HCT116 (cell line): ENCODE results near the gene TSPAN14. TPM values are rescaled to one million over a fixed set of nuclear protein-coding genes. Genes with fewer than 3 reads are reported as not detected.
A peak's percentile ranks its signal among the peaks of the same experiment; 100 is the strongest.
"Not testable (repeated sequence)": the region's sequence is repeated elsewhere in the genome, so short reads cannot be mapped to it uniquely, and the experiment has no call there.

Experiments used
- ATAC-seq: fragments of 200-7000 bp; cut with Tn5 transposase; 2 replicates; pipeline ENCODE4 v1.9.1; 2020; ENCODE audit warnings: mild to moderate bottlenecking, moderate library complexity
- BruUV-seq: library from RNA; stranded (reverse); fragments of 400-500 nt; replicated peaks from 2 replicates; lab custom pipeline; 2021; lab: Mats Ljungman, UMichigan
- CTCF ChIA-PET: fragments of 300-600 bp; sonication (Branson Sonifier 250); formaldehyde crosslinking; loops from one replicate; lab custom pipeline; 2021; ENCODE audit warnings: antibody characterized with exemption; lab: Charles Lee
- POLR2A ChIA-PET: fragments of 300-600, 350-600 bp; sonication (Branson Sonifier 250); formaldehyde crosslinking; loops from one replicate; lab custom pipeline; 2021; ENCODE audit warnings: antibody characterized with exemption; lab: Charles Lee
- RAD21 ChIA-PET, 2 experiments: fragments of 300-600 bp; sonication (Branson Sonifier 250); formaldehyde crosslinking; loops; one replicate each; lab custom pipeline; 2023; ENCODE audit warnings: low total read pairs in 2 of 2; ENCODE audit not compliant: uncharacterized antibody in 2 of 2, unreplicated experiment in 2 of 2, low non-redundant PET in 1 of 2; lab: Charles Lee
- DNase-seq: peaks from one replicate; pipeline ENCODE4 v3.0.0-alpha.2; 2010; ENCODE audit warnings: low read depth, low spot score
- H2AFZ ChIP-seq: fragments of 200-600 bp; shearing (Covaris generic), sonication (generic); 2 replicates; pipeline ENCODE4 v1.6.1; 2017; ENCODE audit warnings: low read depth, mixed run types, mixed read lengths, antibody characterized with exemption, low read length; ENCODE audit not compliant: poor library complexity, severe bottlenecking
- H3K27ac ChIP-seq: 2 replicates; pipeline ENCODE4 v1.5.1; 2012; ENCODE audit warnings: low read depth, low read length
- H3K27me3 ChIP-seq: fragments of 200-600 bp; sonication (generic); 2 replicates; pipeline ENCODE4 v1.6.1; 2016; ENCODE audit warnings: mixed run types, low read length, mixed read lengths; ENCODE audit not compliant: insufficient read depth
- H3K36me3 ChIP-seq, 2 experiments: fragments of 200-500 bp in 1 of 2; fragments of 200-600 bp in 1 of 2; sonication (Bioruptor generic) in 1 of 2; sonication (generic) in 1 of 2; 2 replicates each; pipeline versions ENCODE4 v1.5.1 to v1.6.1; 2014 to 2016; ENCODE audit warnings: low read length in 2 of 2, inconsistent platforms in 1 of 2, mixed read lengths in 1 of 2, mixed run types in 1 of 2; ENCODE audit not compliant: insufficient read depth in 2 of 2, control insufficient read depth in 1 of 2
- H3K4me1 ChIP-seq, 2 experiments: fragments of 200-600 bp in 1 of 2; sonication (generic) in 1 of 2; 2 replicates each; pipeline versions ENCODE4 v1.5.1 to v1.6.1; 2012 to 2017; ENCODE audit warnings: low read length in 2 of 2, inconsistent platforms in 1 of 2, mild to moderate bottlenecking in 1 of 2, mixed read lengths in 1 of 2, mixed run types in 1 of 2, moderate library complexity in 1 of 2; ENCODE audit not compliant: insufficient read depth in 2 of 2, control insufficient read depth in 1 of 2
- H3K4me2 ChIP-seq: fragments of 200-600 bp; sonication (generic); 2 replicates; pipeline ENCODE4 v1.6.1; 2017; ENCODE audit warnings: mixed run types, low read length, mixed read lengths
- H3K4me3 ChIP-seq, 2 experiments: fragments of 200-600 bp in 1 of 2; sonication (generic) in 1 of 2; replicated peaks in 1 of 2; 2 replicates each; pipeline ENCODE4 v1.5.1; 2011 to 2016; ENCODE audit warnings: low read length in 2 of 2, control low read depth in 1 of 2, low read depth in 1 of 2, mild to moderate bottlenecking in 1 of 2, mixed read lengths in 1 of 2, mixed run types in 1 of 2
- H3K79me2 ChIP-seq: fragments of 200-600 bp; sonication (generic); 2 replicates; pipeline ENCODE4 v1.6.1; 2017; ENCODE audit warnings: mild to moderate bottlenecking, mixed run types, low read length, moderate library complexity, mixed read lengths; ENCODE audit not compliant: insufficient read depth
- H3K9ac ChIP-seq: fragments of 200-600 bp; sonication (generic); 2 replicates; pipeline ENCODE4 v1.6.1; 2016; ENCODE audit warnings: low read length, mixed read lengths
- H3K9me2 ChIP-seq: fragments of 200-600 bp; sonication (generic), shearing (Covaris generic); 2 replicates; pipeline ENCODE4 v1.6.1; 2017; ENCODE audit warnings: mixed run types, mild to moderate bottlenecking, moderate library complexity; ENCODE audit not compliant: insufficient read depth
- H3K9me3 ChIP-seq, 2 experiments: fragments of 200-500 bp in 1 of 2; fragments of 200-600 bp in 1 of 2; sonication (Bioruptor generic) in 1 of 2; sonication (generic) in 1 of 2; 2 replicates each; pipeline ENCODE4 v1.6.1; 2014 to 2017; ENCODE audit warnings: low read length in 2 of 2, mixed read lengths in 2 of 2, inconsistent platforms in 1 of 2, low read depth in 1 of 2, mild to moderate bottlenecking in 1 of 2, mixed run types in 1 of 2, moderate library complexity in 1 of 2; ENCODE audit not compliant: control insufficient read depth in 1 of 2, insufficient read depth in 1 of 2
- H4K20me1 ChIP-seq: fragments of 200-600 bp; sonication (generic), shearing (Covaris generic); 2 replicates; pipeline ENCODE4 v1.6.1; 2017; ENCODE audit warnings: mixed run types, mild to moderate bottlenecking, moderate library complexity; ENCODE audit not compliant: insufficient read depth
- ATF3 ChIP-seq: IDR thresholded peaks from 2 replicates; pipeline ENCODE4 v1.6.1; 2012
- CBX3 ChIP-seq: IDR thresholded peaks from 2 replicates; pipeline ENCODE4 v1.6.1; 2012; ENCODE audit warnings: low read depth
- CEBPB ChIP-seq: IDR thresholded peaks from 2 replicates; pipeline ENCODE4 v1.6.1; 2012; ENCODE audit warnings: low read depth
- EGR1 ChIP-seq: IDR thresholded peaks from 2 replicates; pipeline ENCODE4 v1.6.1; 2012; ENCODE audit warnings: low read depth
- EZH2 ChIP-seq: fragments of 200-600 bp; sonication (generic); IDR thresholded peaks from 2 replicates; pipeline ENCODE4 v1.6.1; 2017; ENCODE audit warnings: antibody characterized with exemption, mixed run types
- EZH2phosphoT487 ChIP-seq: fragments of 200-600 bp; IDR thresholded peaks from 2 replicates; pipeline ENCODE4 v1.6.1; 2018; ENCODE audit warnings: antibody characterized with exemption, borderline replicate concordance
- JUND ChIP-seq: IDR thresholded peaks from 2 replicates; pipeline ENCODE4 v1.6.1; 2012
- POLR2A ChIP-seq: IDR thresholded peaks from 2 replicates; pipeline ENCODE4 v1.7.0; 2011; ENCODE audit warnings: borderline replicate concordance; ENCODE audit not compliant: insufficient read depth, insufficient read length; ENCODE audit errors: extremely low read depth
- POLR2AphosphoS5 ChIP-seq: IDR thresholded peaks from 2 replicates; pipeline ENCODE4 v1.6.1; 2011; ENCODE audit warnings: mild to moderate bottlenecking, low read depth, low read length, moderate library complexity
- SIN3A ChIP-seq: IDR thresholded peaks from 2 replicates; pipeline ENCODE4 v1.6.1; 2012; ENCODE audit warnings: low read depth
- SP1 ChIP-seq: IDR thresholded peaks from 2 replicates; pipeline ENCODE4 v1.6.1; 2012; ENCODE audit warnings: low read depth
- ZBTB33 ChIP-seq: IDR thresholded peaks from 2 replicates; pipeline ENCODE4 v1.6.1; 2011; ENCODE audit warnings: mild to moderate bottlenecking, low read length, moderate library complexity; ENCODE audit not compliant: insufficient replicate concordance; ENCODE audit errors: extremely low read depth
- ZFX ChIP-seq: fragments of 450-650 bp; IDR thresholded peaks from 2 replicates; pipeline ENCODE4 v1.6.1; 2017
- ZNF274 ChIP-seq: fragments of 200-500 bp; sonication (Bioruptor generic); IDR thresholded peaks from 2 replicates; pipeline ENCODE4 v1.6.1; 2014; ENCODE audit warnings: mild to moderate bottlenecking, low read depth, low read length, inconsistent platforms
- intact Hi-C: fragments of 100-400 bp; cut with micrococcal nuclease; formaldehyde crosslinking; loops from 2 replicates; pipeline ENCODE4 v1.10.0; 2022
- total RNA-seq: library from RNA; stranded (reverse); gene quantifications from one replicate; pipeline ENCODE4 v1.2.1, GENCODE V29; 2021; ENCODE audit not compliant: unreplicated experiment
- TF ChIP-seq, protein P1 (sequence below): IDR thresholded peaks from 2 replicates; pipeline ENCODE4 v1.6.1; 2012

Gene TSPAN14
- total RNA-seq, 1 experiment from 2014 or later: 86.8 TPM

DNA sequence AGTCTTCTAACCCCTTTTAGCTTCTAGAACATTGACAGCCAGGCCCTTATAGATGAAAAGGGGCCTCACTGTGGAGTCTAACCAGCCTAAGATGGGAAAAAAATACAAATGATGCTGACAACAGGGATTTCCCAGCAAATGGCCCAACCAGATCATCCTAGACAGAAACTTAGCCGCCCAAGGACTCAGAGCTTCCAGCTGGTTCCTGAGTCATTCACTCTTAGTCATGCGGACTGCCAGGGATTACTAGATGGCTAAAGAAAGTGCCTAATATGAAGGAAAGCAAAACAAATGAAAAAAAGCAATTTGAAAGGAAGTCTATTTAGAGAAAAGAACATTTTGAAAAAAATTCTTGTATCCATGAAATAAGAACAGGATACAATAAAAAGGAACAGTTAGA lies 23.7 kb downstream of the TSPAN14 start (continued):
- TF ChIP-seq EZH2 (no peak), SP1 (peak; percentile 71), ZNF274 (no peak)

- H3K27me3 ChIP-seq, DNase-seq, H3K9me3 ChIP-seq, H3K9me2 ChIP-seq, H4K20me1 ChIP-seq, H3K4me3 ChIP-seq, H3K27ac ChIP-seq, POLR2A ChIA-PET, BruUV-seq, CTCF ChIA-PET, H3K9ac ChIP-seq, H3K4me2 ChIP-seq, H2AFZ ChIP-seq, RAD21 ChIA-PET, intact Hi-C loops, ATAC-seq: not testable (repeated sequence)
- H3K4me1 ChIP-seq: peaks cover 36 to 71% of the 10 kb centered on the region in 2 experiments
- H3K36me3 ChIP-seq: peaks cover 0 to 16% of the 10 kb centered on the region in 2 experiments; a peak in 1 of 4 replicates
- H3K79me2 ChIP-seq: peaks cover 77% of the 10 kb centered on the region
Measured at GRCh38 chr10:80480373-80480772, 26.3 kb downstream of the TSPAN14 start.

GRCh38 chr10:80480852-80481251 lies 26.7 kb downstream of the TSPAN14 start:
- no peak for ATAC-seq
- H3K27me3 ChIP-seq: no peaks in the 10 kb centered on the region
- no peak overlapping the region for H3K4me3 ChIP-seq
- ChIA-PET POLR2A (interaction anchor here (1.5 kb wide), 1 partner anchor 18 kb away, joined by 4 read pairs; no protein-coding TSS in a partner anchor), RAD21 (no interaction called here), CTCF (no interaction called here)
- DNase-seq: no peak
- intact Hi-C loops: no loop called here
- TF ChIP-seq, protein P1, sequence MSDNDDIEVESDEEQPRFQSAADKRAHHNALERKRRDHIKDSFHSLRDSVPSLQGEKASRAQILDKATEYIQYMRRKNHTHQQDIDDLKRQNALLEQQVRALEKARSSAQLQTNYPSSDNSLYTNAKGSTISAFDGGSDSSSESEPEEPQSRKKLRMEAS: no peak
- TF ChIP-seq SP1 (no peak), ZFX (no peak), EZH2phosphoT487 (no peak), POLR2A (no peak), CEBPB (no peak), EGR1 (no peak), ZBTB33 (no peak), POLR2AphosphoS5 (no peak), ATF3 (no peak), CBX3 (no peak), SIN3A (no peak), JUND (no peak)
- H3K4me1 ChIP-seq: peaks cover 36 to 73% of the 10 kb centered on the region in 2 experiments
- no peak overlapping the region for H2AFZ ChIP-seq
- H3K9me2 ChIP-seq: no peaks in the 10 kb centered on the region
- no peak overlapping the region for H3K4me2 ChIP-seq
- H3K79me2 ChIP-seq: peaks cover 77% of the 10 kb centered on the region
- peaks cover 0 to 6% of the 10 kb centered on the region in 2 experiments; a peak in 1 of 4 replicates for H3K9me3 ChIP-seq
- BruUV-seq: no TSS peak
- H3K27ac ChIP-seq: no peak overlapping the region
- H4K20me1 ChIP-seq: 0 out of 2 replicates have a peak, but pooled peaks cover 3% of the 10 kb centered on the region
- no peak overlapping the region for H3K9ac ChIP-seq
- peaks cover 0 to 16% of the 10 kb centered on the region in 2 experiments; a peak in 1 of 4 replicates for H3K36me3 ChIP-seq
